Stimulated activated CD4-positive, alpha-beta T cell treated with anti-CD3 and anti-CD28 coated beads, TNF-alpha, amount 100 ng/mL, for 1 hour (primary cell): ENCODE data around the gene HEPHL1.

ENCODE experiments used
- DNase-seq, 3 donors: peaks; one replicate each; pipeline ENCODE4 v3.0.0-alpha.2; 2020; ENCODE audit warnings: low read depth in 3 of 3, low spot score in 1 of 3

The HEPHL1 gene

DNA sequence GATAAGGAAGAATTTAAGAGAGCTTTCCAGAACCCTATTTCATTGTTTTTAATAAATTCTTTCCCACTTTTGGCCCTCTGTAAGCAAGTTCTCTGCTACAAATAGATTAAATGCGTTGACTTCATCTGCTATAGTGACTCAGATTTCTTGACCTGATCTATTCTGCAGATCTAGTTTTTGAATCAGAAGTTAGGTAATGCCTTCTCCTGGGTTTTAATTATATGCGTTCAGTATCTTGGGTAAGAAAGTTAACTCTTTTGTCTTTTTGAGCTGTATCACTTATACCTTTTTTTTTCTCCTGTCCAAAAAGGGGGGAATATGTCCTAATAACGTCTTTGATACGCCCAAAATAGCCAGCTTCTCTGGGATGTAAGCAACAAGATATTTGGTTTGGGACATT lies 2.4 kb upstream of the HEPHL1 start:
- DNase-seq, result no peak

DNA sequence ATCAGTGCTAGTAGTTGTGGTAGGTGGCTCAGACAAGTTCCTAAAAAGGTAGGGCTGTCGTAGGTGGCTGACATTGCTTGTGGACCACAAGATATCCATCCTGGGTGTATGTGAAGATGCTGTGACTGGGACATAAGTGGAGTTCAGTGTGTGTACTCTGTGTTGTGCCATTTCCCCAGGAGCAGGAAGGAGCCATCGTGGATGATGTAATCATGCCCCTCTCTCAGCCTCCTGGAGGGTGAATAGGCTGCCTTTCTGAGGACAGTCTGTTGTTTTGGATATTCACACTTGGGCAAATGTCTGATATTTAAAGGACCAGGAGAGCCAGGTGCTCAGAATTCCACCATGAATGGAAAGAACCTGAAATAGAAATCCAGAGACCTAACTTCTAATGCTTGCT lies 2.7 kb downstream of the HEPHL1 start:
- no peak for DNase-seq

DNA sequence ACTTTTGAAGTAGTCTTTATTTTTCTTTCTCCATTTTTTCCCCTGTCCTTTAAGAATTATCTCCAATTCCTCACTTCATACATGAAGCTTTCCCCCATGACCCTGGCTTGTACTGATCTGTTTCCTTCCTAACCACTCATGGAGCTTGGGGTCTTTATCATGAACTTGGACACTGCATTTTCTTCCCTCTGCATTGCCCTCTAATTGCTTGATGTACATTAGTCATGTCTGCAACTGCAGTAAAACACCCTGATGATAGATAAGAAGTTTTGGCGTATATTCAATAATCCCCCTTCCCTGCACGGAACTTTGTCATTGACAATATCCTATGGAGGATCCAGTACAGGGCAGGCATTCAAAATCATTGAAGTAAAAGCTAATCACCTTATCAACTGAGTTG lies 3.4 kb downstream of the HEPHL1 start:
- DNase-seq, result no peak

DNA sequence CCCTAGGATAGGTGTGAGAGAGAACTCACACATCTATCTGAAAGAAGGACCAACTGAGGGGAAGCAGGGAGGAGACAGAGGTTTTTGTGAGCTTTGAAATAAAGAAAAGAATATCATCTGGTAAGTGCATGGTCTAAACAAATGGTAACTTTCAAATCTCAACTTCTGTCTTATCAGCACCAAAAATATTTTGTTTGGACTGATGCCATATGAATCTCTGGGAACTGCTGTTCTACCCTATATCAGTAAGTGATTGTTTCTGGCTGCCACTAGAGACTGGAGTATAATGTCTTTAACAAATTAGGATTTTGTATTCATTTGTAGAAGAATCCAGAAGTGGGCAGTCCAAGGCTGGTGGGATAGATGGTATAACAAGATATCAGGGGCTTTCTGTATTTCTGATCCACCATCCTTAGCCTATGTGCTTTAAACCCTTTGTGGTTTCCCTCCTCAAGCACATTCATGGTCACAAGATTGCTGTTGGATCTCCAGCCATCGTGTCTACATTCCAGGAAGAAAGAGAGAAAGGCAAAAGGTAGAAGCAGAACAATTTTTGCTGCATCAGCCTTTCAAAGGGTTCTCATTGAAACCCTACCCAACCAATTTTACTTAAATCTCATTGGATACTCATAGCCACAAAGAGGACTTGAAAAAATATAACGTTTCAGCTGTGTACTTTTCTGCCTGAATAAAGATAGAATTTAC lies 4.7 kb downstream of the HEPHL1 start:
- no peak for DNase-seq

DNA sequence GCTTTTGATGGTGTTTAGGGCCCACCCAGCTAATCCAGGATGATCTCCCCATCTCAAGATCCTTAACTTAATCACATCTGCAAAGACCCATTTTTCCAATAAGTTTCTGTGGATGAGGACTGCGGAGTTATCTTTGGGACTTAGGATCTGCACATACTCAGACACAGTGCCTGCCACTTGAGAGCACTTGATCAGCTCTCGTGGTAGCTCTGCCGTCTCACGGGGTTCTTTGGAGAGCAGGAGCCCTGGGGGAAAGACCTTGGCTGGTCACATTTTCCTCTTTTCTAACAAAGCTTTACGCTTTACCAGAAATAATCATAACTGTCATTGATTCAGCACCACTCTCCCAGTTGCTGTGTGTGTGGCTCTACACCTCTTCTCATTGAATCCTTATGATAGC lies 6.1 kb downstream of the HEPHL1 start:
- no peak for DNase-seq

DNA sequence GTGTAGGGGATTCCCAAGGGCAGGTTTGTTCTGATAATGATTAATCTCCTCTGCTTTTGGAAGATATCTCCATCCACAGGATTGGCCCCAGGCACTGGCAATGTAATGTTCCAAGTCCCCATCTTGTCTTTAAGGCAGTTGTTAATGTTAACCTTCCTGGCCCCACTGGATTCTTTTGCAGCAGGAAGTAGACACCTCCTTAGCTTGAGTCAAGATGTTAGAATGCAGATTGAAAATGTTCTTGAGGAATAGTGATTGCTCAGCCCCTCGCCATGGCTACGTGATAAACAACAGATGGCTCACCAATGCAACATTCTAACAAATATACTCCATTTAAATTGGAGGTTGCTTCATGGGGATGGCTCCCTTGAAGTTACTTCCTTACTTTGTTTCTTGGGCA lies 7.3 kb downstream of the HEPHL1 start:
- DNase-seq, result no peak

DNA sequence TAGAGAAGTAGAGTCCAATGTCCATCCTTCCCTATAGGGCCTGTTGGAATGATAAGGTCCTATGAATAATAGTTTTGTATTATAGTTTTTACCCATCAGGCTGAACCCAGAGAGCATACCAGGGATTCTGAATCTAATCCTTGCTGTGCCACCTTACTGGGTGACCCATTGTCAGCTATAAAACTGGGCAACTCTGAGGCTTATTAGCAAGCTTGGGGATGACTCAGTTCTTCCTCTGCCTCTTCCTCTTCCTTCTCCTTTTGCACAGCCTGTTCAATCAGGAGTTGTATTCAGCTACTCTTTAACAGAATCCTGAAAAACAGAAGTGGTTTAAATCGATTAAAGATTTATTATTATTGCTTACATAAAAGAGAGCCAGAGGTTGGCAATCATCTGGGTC lies 8.9 kb downstream of the HEPHL1 start:
- DNase-seq, result no peak

DNA sequence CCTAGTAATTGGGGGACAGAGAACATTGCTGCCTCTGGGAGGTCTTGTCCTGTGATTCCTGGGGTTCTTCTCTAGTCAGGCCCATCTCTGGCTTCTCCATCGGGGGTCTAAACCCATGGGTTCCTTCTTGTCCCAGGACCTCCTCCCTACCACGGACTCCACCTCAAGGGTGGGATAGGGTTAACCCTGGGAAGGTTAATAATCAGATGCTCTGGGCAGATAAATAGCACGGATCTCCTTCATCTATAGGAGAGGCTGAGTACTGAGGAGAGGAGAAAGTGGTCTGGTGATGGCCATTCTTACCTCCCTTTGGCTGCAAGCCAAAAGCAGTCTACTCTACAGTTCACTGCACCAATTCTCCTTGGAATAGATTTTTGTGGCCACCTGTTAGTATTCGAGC lies 10.5 kb downstream of the HEPHL1 start:
- DNase-seq, result no peak

DNA sequence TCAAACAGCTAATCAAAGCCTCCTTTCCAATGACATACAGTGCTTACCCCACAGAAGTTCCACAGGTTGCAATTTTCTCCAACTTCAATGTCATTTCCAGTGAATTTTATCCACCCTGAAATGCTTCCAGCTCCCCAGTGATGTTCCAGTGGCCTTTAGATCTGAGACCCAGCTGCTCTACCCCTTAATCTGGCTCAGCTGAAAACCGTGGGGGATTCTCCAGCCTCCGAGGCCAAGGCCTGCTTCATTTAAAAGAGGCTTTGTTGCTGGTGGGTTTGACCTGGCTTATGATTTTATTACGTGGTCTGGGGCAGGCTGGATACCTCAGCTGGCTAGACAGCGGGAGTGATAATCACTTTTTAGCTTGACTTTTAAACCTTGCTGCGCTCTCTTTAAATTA lies 10.9 kb downstream of the HEPHL1 start:
- no peak for DNase-seq

DNA sequence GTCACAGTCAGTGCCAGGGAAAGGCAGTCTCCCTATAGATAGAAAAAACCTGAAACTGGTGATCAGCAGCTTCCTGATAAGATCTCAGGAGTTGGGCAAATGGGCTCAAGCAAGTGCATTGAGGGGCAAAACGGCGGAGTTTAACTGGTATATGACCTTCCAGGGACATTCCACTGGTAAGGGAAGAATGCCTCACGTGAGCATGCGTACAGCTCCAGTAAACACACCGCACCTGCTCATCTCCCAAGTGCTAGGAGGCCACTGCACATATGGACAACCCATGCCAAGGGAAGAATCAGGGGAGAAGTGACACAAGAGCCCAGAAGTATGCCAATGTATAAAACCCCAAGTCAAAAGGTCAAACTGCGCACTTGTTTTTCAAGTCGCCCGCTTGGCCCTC lies 11.6 kb downstream of the HEPHL1 start:
- no peak for DNase-seq

DNA sequence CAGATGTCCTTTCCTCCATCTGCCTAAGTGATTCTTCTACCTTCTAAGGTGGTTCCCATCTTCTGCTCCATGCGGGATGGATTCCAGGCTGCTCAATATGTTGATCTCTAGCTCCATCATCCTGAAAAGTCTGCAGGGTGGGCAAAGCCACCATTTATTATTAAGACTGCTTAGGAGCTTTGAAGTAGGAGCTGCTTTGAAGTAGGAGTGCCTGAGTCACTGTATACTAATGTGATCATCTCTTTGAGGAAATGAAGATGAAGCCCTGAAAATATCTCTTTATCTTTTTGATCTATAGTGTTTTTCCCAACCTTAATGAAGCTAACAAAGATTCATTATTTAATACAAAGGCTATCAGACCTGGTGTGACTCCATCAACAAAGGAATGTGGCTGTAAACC lies 13.1 kb downstream of the HEPHL1 start:
- no peak for DNase-seq

DNA sequence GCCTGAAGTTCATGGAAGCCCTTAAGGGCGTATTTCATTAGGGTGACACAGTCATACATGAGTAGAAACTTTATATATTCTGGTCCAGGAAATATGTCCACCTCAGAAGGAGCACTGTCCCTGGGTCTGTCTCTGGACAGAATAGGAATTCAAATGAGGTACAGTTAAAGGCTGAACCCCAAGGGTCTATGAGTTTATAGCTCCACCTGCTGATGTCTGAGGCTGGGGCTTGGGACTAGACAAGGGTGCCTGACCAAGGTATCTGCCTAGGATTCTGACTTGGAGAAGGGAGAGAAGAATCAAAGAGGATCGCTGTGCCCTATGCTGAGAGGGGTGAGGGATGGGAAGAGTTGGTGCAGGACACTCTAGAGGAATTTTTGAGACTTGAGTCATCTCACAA lies 14.9 kb downstream of the HEPHL1 start:
- no peak for DNase-seq

DNA sequence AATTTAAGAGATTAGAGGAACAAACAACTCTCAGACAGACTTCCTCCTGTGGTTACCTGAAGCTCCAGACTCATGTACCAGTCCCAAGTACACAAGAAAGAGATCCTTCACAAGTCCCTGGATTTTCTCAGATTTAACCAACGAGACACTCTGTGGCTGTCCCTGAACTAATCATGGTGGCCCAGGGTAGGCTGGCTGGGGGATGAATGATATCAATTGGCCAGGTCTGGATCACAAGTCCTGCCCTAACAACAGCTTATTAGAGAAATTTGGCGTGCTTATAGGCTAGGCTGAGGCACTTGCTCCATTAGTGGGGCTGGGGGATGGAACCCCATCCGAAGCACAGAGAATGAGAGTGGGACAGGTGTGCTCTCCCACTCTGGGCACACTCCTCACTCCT lies 22.1 kb downstream of the HEPHL1 start:
- no peak for DNase-seq

DNA sequence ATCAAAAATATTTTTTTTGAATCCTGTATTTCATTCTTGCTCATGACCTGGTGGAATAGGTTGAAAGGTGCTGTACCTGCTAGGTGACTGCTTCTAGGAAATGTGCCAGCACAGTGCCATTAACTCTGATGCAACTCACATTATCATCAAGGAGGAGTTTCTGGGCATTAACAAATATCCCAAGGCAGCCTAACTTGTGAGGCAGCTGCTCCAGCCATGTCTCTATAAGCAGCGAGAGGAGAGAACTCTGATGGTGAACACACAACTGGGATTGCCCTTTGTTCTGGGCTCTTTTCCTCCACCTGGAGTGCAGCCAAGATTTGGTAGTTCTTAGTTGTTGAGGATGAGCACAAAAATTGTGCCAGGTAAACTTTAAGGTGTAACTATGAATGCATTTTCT lies 25.6 kb downstream of the HEPHL1 start:
- DNase-seq, result no peak

DNA sequence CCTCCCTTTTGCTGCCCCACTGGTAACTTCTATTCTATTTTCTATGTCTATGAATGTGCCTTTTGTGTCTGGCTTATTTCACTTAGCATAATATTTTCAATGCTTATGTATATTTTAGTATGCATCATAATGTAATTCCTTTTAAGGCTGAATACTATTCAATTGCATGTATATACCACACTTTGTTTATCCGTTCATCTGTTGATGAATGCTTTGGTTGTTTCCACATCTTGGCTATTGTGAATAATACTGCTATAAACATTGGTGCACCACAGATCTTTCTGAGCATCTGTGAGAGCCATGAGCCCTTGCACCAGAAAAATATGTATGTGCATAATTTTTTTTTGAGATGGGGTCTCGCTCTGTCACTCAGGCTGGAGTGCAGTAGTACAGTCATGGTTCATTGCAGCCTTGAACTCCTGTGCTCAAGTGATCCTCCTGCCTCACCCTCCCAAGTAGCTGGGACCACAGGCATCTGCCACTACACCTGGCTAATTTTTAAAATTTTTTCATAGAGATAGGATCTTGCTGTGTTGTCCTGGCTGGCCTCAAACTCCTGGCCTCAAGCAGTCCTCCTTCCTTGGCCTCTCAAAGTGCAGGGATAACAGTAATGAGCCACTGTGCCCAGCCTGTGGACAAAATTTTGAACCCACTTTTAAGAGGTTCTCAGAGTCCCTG lies 27.0 kb downstream of the HEPHL1 start:
- DNase-seq, result no peak

DNA sequence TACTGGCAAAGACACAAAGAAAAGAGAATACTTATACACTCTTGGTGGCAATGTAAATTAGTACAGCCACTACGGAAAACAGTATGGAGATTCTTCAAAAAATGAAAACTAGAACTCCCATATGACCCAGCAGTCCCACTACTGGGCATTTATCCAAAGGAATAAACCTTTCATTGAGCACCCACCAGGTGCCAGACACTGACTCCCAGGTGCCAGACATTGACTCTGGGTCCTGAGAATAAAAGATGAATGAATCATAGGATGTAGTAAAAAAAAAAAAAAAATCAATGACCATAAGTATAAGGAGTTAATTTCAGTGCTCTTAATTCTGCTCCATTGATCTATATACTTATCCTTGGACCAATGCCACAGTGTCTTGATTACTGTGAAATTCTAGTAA lies 28.2 kb downstream of the HEPHL1 start:
- DNase-seq, result no peak

DNA sequence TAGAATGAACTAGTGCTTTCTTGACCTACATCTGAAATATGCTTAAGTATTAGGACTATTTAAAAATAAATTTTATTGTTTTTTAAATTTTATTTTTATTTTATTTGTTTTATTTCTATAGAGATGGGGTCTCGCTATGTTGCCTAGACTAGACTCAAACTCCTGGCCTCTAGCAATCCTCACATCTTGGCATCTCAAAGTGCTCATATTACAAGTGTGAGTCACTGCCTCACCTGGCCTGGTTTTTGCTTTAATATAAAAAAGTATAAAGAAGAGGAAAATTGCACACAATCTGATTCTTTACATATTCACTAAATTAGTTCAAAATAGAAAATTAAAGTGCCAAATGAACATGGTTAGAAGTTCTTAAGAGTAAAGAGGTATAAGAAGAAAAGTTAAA lies 37.5 kb downstream of the HEPHL1 start:
- DNase-seq, result no peak

DNA sequence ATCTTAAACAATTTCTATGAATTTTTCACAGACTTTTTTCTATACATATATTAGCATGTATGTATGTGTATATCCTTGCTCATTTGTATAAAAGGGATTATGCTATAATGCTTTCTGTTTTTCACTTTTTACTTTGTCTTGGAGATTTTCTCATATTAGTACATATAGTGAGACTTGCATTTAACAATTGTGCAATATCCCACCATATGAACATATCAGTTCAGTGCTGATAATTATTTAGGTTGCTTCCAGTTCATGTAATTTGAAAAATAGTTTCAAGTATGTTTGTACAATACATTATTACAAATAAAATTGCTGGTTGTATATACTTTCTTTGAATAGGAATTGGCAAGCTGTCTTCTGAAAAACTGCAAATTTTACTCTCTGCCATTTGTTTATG lies 37.9 kb downstream of the HEPHL1 start:
- DNase-seq, result no peak

DNA sequence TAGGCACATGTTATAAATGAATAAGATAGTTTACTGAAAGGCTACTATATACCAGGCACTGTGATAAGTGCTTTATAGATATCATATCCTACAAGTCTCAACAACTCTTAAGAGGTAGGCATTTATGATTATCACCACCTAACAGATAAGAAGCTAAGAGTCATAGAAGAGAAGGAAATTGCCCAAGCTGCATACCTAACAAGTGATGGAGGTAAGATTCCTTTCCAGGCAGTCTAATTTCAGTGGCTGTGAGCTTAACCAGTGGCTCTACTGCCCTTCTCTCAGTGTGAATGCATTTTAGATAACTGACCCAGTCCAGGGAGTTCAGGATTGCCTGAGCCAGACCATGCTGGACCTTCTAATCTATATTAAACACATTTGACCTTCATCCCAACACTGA lies 39.2 kb downstream of the HEPHL1 start:
- DNase-seq, result no peak

DNA sequence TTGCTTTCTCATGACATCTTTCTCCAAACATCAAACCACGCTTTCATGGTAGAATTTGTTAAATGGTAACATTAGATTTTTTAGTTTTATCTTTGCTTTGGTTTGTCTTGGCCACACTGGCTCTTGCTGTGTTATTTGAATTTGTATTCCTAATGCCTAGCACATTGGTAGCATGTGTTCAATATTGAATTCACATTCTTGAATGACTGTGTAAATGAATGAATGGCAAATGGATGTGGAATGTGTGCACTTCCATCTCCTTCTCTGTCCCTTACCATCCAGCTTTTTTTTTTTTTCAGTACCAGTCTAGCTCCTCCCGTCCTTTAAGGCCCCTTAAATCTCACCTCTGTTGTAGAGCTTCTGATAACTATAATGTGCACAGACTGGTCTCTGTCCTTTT lies 41.2 kb downstream of the HEPHL1 start:
- no peak for DNase-seq

DNA sequence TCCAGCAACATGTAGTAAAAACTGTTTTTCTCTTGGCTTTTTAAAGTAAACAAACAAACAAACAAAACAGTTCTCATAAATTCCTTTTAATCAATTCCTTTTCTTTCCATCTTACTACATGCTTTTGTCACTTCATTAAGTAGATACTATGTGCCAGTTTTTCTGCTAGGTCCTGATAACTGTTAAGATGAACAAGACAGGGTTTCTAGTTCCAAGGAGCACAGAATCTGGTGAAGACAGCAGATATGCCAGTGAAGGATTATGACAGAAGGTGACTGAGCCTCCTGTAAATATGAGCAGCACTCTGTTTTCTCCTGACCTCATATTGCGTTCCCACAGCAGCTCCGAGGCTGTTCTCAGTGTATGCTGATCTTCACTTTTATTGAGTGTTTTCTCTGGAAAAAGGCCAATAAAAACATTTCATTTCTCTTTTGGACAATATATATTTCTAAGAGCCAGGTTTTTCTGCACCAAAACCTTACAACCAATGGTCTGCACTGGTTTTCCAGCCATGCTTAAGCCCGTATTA lies 45.8 kb downstream of the HEPHL1 start:
- no peak for DNase-seq

DNA sequence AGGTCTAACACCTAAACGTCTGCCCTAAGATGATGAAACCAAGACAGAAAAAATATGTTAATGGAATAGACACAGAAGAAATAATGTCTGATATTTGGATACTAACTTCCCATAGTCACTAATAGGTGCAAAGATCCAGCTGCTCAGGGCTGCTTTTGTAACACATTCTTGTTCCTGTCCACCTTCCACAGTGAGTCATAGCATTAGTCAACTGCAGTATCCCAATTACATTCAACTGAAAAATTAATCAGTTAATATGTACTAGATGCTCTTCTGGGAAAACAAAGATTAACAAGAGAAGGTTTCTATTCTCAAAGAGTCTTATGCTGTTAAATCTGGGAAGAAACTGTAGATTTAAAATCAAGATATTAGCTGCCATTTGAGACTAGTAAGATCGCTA lies 47.6 kb downstream of the HEPHL1 start:
- no peak for DNase-seq
